Skin of body (tissue), 2 donors: ENCODE results near the gene P2RY8. TPM values are rescaled to one million over a fixed set of nuclear protein-coding genes. Genes with fewer than 3 reads are reported as not detected.
"Not testable (repeated sequence)": the region's sequence is repeated elsewhere in the genome, so short reads cannot be mapped to it uniquely, and the experiment has no call there.

Experiments
- DNase-seq: peaks from one replicate; lab custom pipeline; 2025; lab: John Stamatoyannopoulos, UW
- total RNA-seq: library from RNA; depleted of rRNA; stranded (reverse); fragments of >200 nt; gene quantifications from one replicate; pipeline ENCODE4 v1.2.3, GENCODE V29; 2014

Gene P2RY8
- total RNA-seq, 1 donor from 2014 or later, result 0.99 TPM

DNA sequence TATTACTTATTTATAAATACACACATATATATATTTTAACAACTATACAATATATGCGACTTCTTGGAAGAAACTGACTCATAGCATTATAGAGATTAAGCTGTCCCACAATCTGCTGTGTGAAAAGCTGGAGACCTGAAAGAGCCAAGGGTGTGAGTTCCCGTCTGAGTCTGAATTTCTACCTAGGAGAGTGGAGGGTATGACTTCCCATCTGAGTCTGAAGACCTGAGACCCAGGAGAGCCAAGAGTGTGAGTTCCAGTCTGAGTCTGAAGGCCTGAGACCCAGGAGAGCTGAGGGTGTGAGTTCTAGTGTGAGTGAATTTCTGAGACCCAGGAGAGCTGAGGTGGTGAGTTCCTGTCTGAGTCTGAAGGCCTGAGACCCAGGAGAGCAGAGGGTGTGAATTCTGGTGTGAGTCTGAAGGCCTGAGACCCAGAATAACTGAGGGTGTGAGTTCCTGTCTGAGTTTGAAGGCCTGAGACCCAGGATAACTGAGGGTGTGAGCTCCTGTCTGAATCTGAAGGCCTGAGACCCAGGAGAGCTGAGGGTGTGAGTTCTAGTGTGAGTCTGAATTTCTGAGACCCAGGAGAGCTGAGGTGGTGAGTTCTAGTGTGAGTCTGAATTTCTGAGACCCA is 8.9 kb upstream of the P2RY8 start:
- DNase-seq, result no peak

DNA sequence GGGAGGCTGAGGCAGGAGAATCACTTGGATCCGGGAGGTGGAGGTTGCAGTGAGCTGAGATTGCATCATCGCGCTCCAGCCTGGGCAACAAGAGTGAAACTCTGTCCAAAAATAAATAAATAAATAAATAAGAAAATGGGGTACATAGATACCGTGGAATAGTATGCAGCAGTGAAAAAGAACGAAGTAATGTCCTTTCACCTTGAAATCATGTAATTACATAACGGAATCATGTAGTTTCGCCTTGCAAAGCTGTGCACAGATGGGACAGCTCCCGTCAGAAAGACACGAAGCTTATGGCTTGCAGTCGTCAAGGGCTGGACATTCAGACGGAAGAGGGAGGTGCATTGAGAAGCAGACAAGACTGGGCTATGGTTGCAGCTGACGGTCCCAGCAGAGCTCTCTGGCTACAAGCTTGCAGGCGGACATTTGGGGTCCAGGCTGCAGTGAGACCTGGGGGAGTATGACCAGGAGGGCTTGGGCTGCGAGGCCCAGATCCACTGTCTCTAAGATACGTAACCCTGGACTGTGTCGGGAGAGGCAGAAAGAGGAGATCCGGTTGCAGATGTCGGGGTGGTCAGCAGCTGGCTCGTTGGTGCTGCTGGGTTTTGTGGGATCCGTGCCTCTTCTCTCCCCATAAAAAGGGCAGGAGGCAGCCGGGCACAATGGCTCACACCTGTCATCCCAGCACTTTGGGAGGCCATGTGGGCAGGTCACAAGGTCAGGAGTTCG is 6.2 kb upstream of the P2RY8 start:
- DNase-seq, result no peak

DNA sequence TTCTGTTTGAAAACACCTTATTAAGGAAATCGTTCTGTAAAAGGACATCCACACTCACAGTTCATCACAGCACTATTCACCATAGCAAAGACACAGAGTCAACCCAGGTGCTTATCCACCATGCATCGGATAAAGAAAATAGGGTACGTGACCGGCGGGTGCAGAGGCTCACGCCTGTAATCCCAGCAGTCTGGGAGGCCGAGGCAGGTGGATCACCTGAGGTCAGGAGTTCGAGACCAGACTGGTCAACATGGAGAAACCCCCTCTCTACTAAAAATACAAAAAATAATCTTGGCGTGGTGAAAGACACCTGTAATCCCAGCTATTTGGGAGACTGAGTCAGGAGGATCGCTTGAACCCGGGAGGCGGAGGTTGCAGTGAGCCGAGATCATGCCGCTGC is 2.2 kb upstream of the P2RY8 start:
- DNase-seq, result not testable (repeated sequence)

DNA sequence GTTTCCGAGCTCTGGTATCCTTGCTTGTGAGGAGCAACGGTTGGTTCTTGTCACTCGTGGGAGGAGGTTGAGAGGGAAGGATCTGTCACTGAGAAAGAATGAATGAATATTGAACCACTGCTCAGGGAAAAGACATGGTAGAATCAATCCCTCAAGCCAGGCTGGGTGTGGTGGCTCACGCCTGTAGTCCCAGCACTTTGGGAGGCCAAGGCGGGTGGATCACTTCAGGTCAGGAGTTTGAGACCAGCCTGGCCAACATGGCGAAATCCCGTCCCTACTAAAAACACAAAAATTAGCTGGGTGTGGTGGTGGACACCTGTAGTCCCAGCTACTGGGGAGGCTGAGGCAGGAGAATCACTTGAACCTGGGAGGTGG is 718 bp upstream of the P2RY8 start:
- DNase-seq, result not testable (repeated sequence)

DNA sequence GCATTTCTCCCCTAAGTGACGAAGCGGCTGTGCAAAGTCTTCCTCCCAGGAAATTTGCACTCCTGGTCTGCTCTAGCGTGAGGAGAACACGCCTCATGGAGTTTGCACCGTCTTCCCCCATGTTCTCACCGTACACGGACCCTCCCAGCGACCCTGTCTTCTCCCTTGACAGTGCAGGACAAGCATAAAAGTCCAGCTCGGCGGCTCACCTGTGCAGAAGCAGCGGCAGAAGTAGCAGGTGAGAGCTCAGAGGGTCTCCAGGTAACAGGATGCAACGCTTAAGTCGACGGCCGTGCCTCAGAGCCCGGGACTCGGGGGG is 314 bp downstream of the P2RY8 start:
- no peak for DNase-seq

DNA sequence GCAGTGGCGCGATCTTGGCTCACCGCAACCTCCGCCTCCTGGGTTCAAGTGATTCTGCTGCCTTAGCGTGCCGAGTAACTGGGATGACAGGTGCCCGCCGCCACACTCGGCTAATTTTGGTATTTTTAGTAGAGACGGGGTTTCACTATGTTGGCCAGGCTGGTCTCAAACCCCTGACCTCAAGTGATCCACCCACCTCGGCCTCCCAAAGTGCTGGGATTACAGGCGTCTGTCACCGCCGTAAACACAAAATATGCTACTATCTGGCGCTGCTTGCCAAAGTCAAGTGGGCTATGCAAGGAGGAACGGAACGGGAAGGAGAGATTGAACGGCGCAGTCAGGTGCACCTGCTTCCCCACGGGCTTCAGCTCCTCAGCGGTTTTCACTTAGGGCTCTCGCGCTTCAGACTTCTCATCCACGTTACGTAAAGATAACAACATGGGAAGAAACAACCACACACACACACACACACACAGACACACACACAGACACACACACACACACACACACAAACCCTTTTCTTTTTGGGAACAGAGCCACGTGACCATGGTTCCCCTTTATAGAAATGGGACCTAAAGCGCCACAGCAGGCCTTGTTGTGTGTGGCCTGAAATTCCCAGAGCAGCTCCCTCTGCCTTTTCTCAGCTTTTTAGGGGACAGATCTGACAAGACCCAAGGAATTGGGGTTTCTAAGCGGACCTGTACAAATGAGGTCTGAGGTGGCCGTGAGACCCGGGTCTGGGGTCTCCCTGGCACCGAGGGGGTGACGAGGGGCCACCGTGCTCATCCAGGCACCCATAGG is 1.5 kb downstream of the P2RY8 start:
- no peak for DNase-seq

DNA sequence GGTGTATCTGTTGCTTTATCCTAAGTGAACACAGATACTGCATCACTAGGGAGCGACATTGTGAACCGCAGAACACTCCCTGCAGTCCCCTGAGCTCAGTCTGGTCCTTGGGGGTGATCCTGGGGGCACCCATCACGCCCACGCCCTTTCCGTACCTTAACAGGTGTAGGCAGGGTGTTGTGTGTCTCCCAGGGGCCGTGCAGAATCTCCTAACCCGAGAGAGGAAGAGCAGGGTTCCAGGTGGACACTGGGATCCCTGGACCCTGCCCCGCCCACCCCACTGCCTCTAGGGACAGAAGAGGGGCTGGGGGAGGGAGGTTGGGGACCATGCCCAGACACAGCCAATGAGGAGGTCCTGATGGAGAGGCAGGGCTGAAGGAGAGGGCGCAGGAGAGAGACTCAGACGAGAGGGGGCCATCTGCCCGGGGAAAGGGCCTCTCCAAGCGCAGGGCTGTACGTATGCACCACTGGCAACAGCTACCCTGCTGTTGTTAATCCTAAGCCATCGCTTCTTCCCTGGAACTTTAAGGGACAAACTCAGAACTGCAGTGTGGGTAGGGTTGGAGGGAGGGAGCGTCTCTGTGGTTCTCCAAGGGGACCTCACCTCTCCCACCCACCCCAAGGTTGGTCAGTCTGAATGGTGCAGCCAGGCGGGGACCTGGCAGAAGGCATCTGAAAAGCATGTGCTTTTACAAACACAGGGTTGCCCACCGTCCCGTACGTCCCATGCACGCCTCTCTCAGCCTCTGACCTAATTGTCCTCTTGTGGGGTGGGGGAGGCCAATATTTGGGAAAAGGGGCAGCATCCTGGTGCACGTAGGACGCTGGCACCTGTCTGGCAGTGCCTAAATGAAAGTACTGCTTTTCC is 2.5 kb downstream of the P2RY8 start:
- DNase-seq, result no peak

DNA sequence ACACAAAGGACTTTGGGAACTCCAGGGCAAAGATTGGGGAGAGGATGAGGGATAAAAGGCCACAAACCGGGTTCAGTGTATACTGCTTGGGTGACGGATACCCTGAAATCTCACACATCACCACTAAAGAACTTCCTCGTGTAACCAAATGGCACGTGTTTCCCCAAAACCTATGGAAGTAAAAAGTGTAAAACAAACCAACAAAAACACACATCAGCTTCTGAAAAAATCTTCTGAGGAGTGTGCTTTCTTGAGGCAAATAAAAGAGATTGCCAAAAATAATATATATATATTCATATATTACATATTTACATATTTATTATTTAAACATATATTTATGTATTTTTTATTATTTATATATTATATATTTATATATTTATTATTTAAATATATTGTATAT is 3.9 kb downstream of the P2RY8 start:
- DNase-seq, result no peak

DNA sequence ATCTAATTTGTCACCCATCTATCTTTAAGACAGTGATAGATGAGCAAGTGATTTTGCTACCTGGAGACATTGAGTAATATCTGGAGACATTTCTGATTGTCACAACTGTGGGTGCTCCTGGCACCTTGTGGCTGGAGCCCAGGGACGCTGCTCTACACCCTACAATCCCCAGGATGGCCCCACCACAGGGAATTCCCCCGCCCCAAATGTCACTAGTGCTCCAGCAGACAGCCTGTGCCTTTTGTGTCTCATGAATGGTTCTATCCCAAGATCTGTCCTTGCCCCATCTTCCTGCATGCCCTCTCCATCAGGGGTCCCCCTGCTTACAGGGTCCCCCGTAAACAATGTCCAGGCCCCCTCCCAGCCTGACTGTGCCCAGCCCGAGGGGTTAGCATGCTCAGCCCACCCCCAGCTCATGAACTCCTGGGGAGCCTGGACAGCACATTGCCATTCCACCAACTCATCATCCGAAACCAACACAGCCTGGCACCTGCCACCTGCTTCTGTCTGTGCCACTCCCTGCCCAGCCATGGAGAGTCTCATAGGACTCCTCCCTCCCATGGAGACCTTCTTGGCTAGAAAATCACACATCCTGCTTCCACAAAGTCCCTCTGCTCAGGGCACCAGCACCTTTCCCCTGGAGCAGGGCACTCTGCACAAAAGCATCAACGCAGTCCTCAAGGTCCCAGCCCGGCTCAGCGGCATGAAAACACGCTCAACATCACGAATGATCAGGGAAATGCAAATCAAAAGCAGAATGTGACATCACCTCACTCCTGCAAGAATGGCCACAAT is 5.7 kb downstream of the P2RY8 start:
- no peak for DNase-seq

DNA sequence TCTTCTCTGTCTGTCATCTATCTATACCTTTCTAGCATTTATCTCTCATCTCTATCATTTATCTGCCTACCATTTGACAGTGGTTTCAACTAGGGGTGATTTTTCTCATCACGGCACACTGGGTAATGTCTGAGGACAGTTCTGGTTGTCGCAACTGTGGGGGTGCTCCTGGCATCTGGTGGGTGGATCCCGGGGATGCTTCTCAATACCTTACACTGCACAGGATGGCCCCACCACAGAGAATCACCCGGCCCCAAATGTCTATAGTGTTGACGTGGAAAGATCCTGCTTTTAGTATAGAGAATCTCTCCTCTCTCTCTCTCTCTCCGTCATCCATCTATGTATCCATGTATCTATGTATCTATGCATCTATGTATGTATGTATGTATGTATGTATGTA is 7.2 kb downstream of the P2RY8 start:
- DNase-seq, result no peak

DNA sequence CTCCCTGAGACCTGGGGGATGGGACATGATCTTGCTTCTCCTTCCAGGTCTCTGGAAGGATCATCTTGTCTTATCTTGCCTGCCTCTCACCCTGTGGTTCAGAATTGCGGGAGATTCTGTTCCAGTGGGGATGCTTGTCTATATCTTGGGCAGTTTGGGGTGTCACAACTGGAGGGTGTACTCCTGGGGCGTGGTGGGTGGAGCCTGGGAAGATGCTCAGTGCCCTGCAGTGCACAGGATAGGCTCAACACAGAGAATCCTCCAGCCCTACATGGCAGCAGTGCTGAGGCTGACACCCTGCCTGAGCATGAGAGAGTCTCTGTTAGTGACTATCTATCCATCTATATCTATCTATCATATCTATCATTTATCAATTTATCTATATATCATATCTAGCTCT is 7.7 kb downstream of the P2RY8 start:
- no peak for DNase-seq

DNA sequence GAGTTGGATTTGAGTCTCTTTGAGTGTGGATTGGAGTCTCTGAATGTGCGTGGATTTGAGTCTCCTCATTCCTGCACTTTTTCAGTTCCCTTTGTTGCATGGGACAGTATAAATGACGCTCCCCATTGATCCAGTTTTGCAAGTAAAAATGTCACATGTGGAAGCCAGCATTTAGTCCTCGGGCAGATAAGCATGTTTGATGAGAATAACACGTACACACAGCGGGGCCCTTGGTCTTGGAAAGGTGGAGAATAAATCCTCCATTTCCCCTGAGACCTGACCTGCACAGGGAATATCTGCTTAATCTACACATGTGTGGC is 8.1 kb downstream of the P2RY8 start:
- no peak for DNase-seq

DNA sequence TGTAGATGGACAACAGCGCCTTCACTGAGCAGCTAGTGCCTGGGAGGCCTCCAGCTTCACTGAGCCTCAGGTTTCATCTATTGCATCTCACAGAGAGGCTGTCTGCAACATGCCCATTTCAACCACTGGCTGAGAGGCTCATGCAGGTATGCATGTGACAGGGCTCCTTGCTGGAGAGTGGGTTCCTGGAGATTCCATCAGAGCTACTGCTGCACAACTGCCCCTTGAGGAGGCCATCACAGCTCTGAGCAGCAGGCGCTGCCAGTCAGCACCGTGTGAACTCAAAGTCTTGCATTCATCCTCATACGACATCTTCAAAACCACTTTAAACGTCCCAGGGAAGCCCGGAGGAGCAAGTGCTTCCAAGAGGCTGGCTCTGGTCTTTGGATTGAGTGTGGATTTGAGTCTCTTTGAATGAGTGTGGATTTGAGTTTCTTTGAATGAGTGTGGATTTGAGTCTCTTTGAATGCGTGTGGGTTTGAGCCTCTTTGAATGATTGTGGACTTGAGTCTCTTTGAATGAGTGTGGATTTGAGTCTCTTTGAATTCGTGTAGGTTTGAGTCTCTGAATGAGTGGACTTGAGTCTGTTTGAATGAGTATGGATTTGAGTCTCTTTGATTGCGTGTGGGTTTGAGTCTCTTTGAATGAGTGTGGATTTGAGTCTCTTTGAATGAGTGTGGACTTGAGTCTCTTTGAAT is 8.7 kb downstream of the P2RY8 start:
- DNase-seq, result no peak

DNA sequence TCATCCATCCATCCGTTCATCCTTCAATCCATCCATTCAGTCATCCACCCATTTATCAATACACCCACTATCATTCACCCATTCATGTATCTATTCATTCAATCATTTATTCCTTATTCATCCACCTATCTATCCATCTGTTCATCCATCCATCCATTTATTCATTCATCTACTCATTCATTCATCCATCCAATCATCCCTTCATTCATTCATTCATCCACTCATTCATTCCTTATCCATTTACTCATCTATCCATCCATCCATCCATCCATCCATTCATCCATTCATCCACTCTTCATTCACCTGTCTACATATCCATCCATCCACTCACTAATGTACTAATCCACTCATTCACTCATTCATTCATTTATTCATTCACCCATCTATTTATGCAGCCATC is 9.5 kb downstream of the P2RY8 start:
- no peak for DNase-seq

DNA sequence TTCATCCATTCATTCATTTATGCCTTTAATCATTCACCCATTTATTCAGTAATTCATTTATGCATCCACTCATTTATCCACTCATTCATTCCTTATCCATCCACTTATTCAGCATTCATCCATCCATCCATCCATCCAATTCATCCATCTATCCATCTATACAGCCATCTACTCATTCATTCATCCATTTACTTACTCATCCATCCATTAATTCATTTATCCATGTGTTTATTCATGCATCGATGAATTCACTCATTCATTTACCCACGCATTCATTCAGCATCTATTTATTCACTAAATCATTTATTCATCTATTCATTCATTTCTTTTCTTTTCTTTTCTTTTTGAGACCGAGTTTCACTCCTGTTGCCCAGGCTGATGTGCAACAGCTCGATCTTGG is 10.4 kb downstream of the P2RY8 start:
- no peak for DNase-seq

DNA sequence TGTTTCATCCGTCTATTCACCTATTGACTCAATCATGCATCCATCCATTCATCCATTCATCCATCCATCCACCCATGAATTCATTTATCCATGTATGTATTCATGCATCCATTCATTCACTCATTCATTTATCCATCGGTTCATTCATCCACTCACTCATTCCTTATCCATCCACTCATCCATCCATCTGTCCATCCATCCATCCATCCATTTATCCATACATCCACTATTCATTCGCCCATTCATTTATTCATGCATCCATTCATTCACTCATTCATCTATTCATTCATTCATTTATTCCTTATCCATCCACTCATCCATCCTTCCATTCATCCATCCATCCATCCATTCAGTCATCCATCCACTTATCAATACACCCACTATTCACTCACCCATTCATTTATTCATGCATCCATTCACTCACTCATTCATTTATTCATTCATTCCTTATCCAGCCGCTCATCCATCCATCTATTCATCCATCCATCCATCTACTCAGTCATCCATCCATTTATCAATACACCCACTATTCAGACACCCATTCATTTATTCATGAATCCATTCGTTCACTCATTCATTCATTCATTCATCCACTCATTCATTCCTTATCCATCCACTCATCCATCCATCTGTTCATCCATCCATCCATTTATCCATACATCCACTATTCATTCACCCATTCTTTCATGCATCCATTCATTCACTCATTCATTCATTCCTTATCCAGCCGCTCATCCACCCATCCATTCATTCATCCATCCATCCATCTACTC is 11.2 kb downstream of the P2RY8 start:
- no peak for DNase-seq

DNA sequence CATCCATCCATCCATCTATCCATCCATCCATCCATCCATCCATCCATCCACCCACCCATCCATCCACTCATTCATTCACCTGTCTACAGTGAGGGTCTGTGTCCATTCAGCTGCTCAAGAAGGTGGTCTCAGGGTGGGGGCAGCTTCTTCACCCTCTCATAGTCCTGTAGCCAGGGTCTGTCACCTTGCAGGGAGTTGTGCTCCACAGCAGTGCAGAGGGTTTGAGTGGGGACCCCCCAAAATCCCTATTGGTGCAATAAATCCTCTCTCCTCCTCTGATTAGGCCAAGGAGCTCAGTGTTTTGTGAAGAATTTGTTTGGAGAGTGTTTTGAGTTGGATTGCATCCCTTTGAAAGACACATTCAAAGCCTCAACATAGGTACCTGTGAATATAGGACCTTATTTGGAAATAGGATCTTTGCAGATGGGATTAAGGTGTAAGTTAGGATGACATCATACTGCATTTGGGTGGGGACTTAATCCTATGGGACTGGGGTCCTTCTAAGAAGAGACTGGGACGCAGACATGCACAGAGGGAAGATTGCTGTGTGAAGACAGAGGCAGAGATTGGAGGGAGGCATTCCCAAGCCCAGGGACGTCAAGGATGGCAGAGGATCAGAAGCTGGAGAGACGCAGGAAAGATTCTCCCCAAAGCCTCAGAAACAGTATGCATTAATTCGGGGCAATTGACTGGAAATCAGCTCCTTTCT is 12.0 kb downstream of the P2RY8 start:
- no peak for DNase-seq

DNA sequence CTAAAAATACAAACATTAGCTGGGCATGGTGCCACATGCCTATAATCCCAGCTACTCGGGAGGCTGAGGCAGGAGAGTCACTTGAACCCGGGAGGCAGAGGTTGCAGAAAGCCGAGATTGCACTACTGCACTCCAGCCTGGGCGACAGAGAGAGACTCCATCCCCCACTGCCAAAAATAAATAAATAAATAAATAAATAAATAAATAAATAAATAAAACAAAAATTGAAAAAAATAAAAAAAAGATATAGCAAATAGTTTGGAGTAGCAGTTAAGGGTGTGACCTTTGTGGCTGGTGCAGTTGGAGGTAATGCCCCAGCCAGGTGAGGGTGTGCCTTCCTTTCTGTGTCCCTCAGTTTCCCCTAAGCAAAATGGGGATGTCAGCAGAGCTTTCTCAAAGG is 14.1 kb downstream of the P2RY8 start:
- DNase-seq, result not testable (repeated sequence)

DNA sequence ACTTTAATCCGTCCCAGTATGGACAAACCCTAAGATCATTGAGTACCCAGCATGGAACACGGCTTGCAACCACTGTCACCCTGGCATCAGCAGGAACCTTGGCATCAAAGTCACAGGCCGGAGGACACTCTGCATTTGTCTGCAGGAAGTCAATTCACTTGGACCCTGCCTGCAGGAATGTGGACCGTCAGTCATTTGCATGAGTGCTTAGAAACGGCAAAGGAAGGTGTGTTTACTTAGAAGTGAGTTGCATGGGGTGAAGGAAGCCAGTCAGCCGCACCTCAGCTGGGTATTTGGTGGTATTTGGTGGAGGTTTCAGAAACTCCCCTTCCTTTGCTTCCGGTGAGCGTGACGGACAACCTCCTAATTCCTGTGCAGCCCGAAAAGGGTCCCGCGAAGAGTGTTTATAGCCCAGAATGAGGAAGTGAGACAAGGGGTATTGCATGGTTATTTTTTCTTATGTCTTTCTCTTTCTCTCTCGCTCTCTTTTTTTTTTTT is 15.5 kb downstream of the P2RY8 start:
- no peak for DNase-seq
